Measurements from ENCODE around the gene PPP1R12B.
"Not testable (repeated sequence)": the region's sequence is repeated elsewhere in the genome, so short reads cannot be mapped to it uniquely, and the experiment has no call there.

The PPP1R12B gene

DNA sequence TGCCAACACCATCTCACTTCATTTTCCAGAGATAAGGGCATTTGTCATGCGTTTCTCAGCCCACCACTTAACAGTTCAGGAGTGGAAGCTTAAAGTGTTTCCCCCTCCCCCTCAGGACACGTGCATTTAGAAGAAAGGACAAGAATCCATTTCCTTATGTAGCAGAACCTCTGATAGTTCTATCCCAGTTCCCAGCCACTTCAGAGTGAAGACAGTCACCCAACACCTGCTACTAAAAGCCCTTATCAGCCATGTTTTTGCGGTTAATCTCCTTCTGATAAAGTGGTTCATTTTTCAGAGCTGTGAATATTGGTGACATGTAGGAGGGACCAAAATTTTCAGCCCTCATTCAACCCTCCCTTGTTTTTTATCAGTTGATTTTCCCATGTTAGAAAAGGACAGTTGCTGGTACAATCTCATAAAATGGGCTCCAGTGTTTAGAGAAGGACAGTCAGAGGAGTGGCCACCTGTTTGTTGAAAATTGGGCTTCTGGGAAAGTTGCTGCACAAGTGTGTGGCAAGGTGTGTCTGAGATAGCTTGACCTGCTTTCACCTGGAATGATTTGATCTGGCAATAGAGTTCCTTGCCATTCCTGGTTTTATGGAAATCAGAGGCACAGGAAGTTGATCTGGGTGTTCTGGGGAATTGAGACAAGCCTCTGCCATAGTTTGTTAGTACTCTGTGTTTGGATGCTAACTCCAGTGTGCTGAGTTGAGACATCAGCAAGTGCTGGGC lies 114.0 kb downstream of the PPP1R12B start:
- no peak for TF ChIP-seq CTCF (conservative IDR thresholded peaks at IDR 0.05; ENCODE audit: low read depth)
- H3K27ac ChIP-seq: no peak overlapping the region
- ChIA-PET POLR2A (ENCODE audit: low non-redundant PET) (no interaction called here), CTCF (interaction anchor here (0.5 to 1.2 kb wide), 2 partner anchors 39 to 121 kb away, joined by 3 read pairs; no protein-coding TSS in a partner anchor)
- DNase-seq (ENCODE audit: low spot score): no peak

GRCh38 chr1:202464153-202464742 lies 115.7 kb downstream of the PPP1R12B start:
- peak; percentile 55 for TF ChIP-seq CTCF (conservative IDR thresholded peaks at IDR 0.05; ENCODE audit: low read depth)
- POLR2A ChIA-PET (ENCODE audit: low non-redundant PET); DNase-seq (ENCODE audit: low spot score); H3K27ac ChIP-seq: not testable (repeated sequence)
- CTCF ChIA-PET: interaction anchor here (0.5 to 2.0 kb wide), 11 partner anchors 14 to 255 kb away, joined by 3 to 9 read pairs (median 3); no protein-coding TSS in a partner anchor

GRCh38 chr1:202465644-202466270 lies 117.3 kb downstream of the PPP1R12B start:
- DNase-seq (ENCODE audit: low spot score); H3K27ac ChIP-seq; POLR2A ChIA-PET (ENCODE audit: low non-redundant PET): not testable (repeated sequence)
- CTCF ChIA-PET: interaction anchor here (2.0 kb wide), 1 partner anchor 134 kb away, joined by 9 read pairs; no protein-coding TSS in a partner anchor

DNA sequence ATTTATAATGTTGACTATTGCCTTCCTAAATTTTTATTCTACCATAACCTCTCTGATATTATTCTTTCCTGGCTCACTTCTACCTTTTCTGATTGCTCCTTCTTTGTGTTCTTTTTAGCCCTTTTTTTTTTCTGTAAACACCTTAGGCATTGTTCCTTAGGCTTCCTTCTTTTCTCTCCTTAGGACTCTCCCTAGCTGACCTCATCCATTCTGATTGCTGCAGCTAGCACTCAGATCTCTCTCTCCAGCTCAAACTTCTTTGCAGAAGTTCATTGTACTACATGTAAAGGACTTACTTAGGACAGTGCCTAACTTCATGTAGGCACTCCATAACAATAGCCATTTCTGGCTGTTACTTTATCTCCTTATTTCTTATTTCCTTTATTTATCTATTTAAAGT lies 117.8 kb downstream of the PPP1R12B start:
- CTCF ChIA-PET; H3K27ac ChIP-seq; POLR2A ChIA-PET (ENCODE audit: low non-redundant PET); DNase-seq (ENCODE audit: low spot score): not testable (repeated sequence)

DNA sequence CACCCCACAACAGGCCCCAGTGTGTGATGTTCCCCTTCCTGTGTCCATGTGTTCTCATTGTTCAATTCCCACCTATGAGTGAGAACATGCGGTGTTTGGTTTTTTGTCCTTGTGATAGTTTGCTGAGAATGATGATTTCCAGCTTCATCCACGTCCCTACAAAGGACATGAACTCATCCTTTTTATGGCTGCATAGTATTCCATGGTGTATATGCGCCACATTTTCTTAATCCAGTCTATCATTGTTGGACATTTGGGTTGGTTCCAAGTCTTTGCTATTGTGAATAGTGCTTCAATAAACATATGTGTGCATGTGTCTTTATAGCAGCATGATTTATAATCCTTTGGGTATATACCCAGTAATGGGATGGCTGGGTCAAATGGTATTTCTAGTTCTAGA lies 118.9 kb downstream of the PPP1R12B start:
- CTCF ChIA-PET; POLR2A ChIA-PET (ENCODE audit: low non-redundant PET); H3K27ac ChIP-seq; DNase-seq (ENCODE audit: low spot score): not testable (repeated sequence)

- DNase-seq (ENCODE audit: low spot score); H3K27ac ChIP-seq; POLR2A ChIA-PET (ENCODE audit: low non-redundant PET): not testable (repeated sequence)
- CTCF ChIA-PET: interaction anchor here (0.6 kb wide), 1 partner anchor 36 kb away, joined by 4 read pairs; no protein-coding TSS in a partner anchor
These were observed 120.2 kb downstream of the PPP1R12B start for GRCh38 chr1:202468695-202469094.

GRCh38 chr1:202469123-202469522 lies 120.6 kb downstream of the PPP1R12B start:
- H3K27ac ChIP-seq; DNase-seq (ENCODE audit: low spot score); POLR2A ChIA-PET (ENCODE audit: low non-redundant PET): not testable (repeated sequence)
- CTCF ChIA-PET: interaction anchor here (0.6 kb wide), 1 partner anchor 37 kb away, joined by 4 read pairs; no protein-coding TSS in a partner anchor

DNA sequence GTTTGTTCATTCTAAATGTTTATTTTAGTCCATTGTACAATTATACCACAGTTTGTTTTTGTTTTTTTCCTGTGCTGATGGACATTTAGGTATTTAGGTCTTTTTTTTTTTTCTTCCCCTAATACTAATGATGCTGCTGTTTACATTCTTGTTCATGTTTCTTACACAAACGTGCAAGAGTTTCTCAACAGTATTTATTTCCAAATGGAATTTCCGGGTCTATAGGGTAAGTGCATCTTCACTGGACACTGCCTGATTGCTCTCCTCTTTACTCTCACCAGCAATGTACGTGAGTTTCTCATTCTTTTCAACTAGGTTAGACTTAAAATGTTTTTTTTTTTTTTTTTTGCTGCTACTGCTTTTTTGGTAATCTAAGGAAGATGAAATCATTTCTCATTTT lies 122.7 kb downstream of the PPP1R12B start:
- no peak for TF ChIP-seq CTCF (conservative IDR thresholded peaks at IDR 0.05; ENCODE audit: low read depth)
- H3K27ac ChIP-seq: no peak overlapping the region
- no peak for DNase-seq (ENCODE audit: low spot score)
- ChIA-PET POLR2A (ENCODE audit: low non-redundant PET) (no interaction called here), CTCF (interaction anchor here (0.6 kb wide), 1 partner anchor 395 kb away, joined by 3 read pairs; no protein-coding TSS in a partner anchor)

DNA sequence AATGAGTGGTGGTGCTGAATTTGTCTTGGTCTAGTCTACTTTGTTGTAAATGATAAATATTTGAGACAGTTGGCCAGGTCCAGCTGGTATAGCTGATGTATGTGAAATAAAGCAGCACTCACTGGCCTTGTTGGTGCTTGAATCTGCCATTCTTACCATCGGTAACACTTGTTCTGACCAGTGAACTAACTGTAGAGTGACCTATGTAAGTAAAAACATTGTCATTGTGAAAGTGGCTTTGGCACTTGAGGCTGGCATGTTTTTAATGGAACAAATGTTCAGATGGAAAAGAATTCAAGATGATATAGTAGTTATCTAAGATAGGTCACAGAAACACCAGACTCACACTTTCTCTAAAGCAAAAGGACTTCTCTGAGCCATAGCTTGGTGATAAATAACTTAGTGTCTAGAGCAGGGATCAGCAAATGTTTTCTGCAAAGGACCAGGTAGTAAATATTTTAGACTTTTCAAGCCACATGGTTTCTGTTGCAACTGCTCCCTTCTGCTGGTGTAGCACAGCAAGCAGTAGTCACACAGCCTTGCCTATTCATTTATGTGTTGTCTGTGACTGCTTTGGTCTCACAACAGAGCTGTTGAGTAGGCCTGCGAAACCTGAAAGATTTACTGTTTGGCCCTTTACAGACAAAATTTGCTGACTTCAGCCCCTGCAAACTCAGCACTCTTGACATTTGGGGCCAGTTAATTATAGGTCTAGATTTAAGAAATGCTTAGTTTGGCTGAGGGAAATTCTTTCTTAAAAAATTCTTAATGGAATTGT lies 124.0 kb downstream of the PPP1R12B start:
- POLR2A ChIA-PET (ENCODE audit: low non-redundant PET); H3K27ac ChIP-seq; DNase-seq (ENCODE audit: low spot score): not testable (repeated sequence)
- CTCF ChIA-PET: interaction anchor here (0.6 kb wide), 3 partner anchors 61 to 1735 kb away, joined by 3 to 4 read pairs (median 3); no protein-coding TSS in a partner anchor

- H3K27ac ChIP-seq; POLR2A ChIA-PET (ENCODE audit: low non-redundant PET); CTCF ChIA-PET; DNase-seq (ENCODE audit: low spot score): not testable (repeated sequence)
These were observed 125.0 kb downstream of the PPP1R12B start for GRCh38 chr1:202473266-202474045.

DNA sequence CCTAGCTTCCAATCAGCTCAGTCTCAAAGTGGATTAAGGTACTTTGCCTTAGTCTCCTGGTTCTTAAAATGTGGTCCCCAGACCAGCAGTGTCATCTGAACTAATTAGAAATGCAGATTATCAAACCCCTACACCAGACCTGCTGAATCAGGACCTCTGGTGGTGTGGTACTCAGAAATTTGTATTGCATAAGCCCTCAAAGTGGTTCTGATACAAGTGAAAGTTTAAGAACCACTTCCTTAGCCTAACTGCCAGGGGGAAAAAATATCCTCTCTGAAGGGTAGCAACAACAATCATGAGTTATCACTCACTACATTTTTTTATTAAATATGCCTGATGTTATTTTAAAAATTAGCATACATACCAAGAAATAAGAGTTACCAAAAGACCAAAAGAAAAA lies 131.2 kb downstream of the PPP1R12B start:
- CTCF ChIA-PET; POLR2A ChIA-PET (ENCODE audit: low non-redundant PET); DNase-seq (ENCODE audit: low spot score); H3K27ac ChIP-seq: not testable (repeated sequence)

- POLR2A ChIA-PET (ENCODE audit: low non-redundant PET); H3K27ac ChIP-seq; DNase-seq (ENCODE audit: low spot score): not testable (repeated sequence)
- CTCF ChIA-PET: interaction anchor here (0.6 kb wide), 1 partner anchor 125 kb away, joined by 4 read pairs; no protein-coding TSS in a partner anchor
These were observed 132.1 kb downstream of the PPP1R12B start for GRCh38 chr1:202480640-202481039.
